ENCODE measurements around the gene C1QTNF6.

GRCh38 chr22:37231406-37232139 is 43.5 kb upstream of the C1QTNF6 start:
- TF ChIP-seq CTCF (IDR thresholded peaks at IDR 0.05; ENCODE audit: low read depth, low read length, missing input control) (no peak), GABPA (IDR thresholded peaks at IDR 0.05 in 1 of 2, conservative IDR thresholded peaks at IDR 0.05 in 1 of 2) (no peak), MAX (IDR thresholded peaks at IDR 0.05) (no peak), REST (IDR thresholded peaks at IDR 0.05) (no peak), EGR1 (IDR thresholded peaks at IDR 0.05; ENCODE audit: low read depth in 2 of 2) (no peak), YY1 (IDR thresholded peaks at IDR 0.05) (no peak), TAF1 (conservative IDR thresholded peaks at IDR 0.05) (no peak), ATF3 (IDR thresholded peaks at IDR 0.05) (no peak)
